IPS DF 4.7 (cell line): ENCODE data around the gene CAVIN2.
A peak's percentile ranks its signal among the peaks of the same experiment; 100 is the strongest.

ENCODE experiments used
- DNase-seq: peaks from one replicate; pipeline ENCODE4 v3.0.0-alpha.2; 2013; ENCODE audit warnings: low spot score; ENCODE audit errors: extremely low read depth

Gene CAVIN2

DNA sequence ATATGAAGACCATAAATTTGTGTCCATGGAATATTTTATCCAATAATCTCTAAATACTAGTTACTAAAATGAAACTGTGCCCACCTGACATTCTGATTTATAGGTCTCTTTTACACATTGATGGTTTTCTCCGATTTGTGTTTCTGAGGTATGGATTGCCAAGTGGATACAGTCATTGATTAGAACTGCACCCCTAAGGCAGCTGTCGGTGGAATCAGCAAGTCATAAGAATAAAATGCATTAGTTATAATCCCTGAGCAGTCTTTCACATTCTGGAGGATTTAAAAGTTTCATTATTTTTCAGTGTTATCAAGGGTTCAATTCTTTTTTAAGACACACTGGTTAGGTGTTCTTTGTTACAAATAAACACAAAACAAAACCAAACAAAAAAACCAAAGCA lies 6.0 kb downstream of the CAVIN2 start:
- no peak for DNase-seq

DNA sequence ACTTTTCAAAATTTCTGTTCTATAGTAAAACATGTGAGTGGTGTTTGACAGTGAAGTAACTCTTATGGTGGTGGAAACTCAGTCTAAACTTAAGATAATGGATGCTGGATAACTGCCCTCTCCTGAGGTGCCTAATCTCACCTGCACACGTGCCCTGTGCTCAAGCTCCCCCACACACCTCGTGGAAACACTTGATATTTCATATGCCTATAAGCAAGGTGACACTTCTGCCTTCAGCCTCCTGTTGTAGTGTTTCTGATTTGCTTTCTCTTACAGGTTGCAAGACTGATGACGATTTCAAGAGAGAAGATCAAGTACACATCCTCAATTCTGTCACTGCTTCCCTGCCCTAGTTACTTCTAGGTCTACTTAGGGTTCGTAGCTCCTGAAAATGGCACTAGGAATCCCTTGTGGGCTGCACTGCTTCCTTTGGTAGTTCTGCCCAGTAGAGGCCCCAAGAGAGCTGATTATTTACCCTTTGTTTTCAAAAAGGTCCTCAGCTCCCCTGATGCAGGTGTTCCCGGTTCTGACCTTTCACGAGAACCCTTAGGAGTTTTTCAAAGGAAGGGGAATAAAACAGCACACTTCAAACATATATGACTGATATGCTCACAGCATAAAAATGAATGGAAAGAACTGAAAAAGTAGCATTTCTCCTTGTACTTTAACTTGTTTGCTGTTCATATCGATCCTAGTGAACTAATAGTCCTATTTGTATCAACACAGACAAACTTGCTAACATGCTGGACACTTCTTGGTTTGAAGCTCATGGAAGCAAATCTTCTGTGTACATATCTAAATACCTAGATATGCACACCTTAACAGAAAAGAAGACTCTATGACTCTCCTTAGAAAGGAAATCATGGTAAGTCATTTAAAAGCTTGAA lies 6.7 kb downstream of the CAVIN2 start:
- DNase-seq, result no peak

DNA sequence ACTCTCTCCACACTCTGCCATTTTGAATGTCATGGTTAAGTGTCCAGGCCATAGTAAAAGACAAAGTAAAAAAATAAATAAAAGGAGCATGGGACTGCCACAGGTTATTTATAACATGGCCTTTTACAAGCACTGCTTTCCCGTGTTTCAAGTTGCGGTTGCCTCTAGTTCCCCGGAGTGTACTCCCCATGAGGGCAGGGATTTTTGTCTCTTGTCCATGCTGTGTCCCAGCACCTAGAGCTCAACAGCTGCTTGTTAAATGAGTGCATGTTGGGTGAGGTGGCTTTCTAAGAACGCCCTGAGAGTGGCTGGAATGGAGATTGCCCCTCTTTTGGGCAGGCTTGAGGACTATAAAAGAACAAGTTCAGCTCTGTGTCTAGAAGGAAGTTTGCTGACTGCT lies 8.4 kb downstream of the CAVIN2 start:
- no peak for DNase-seq

- DNase-seq, result no peak
Observed at GRCh38 chr2:191836853-191837769, 9.8 kb downstream of the CAVIN2 start.

DNA sequence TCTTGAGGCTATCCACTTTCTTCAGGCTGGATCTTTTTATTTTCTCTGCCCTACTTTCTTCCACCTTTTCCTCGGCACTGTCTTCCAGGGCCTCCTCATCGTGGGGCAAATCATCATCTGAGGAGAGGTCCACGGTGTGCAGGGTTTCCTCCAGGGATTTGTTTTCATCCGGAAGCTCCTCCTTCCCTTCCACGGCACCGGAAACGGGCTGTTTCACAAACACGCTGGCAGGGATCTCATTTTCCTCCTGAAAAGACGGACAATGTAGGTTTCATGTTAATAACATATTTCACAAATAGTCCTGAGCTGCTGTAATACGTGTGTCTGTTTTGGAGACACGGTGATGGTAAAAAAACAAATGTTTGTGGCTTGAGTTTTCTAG lies 10.4 kb downstream of the CAVIN2 start:
- DNase-seq, result no peak

- DNase-seq, result no peak
Observed at GRCh38 chr2:191835539-191836350, 11.1 kb downstream of the CAVIN2 start.

DNA sequence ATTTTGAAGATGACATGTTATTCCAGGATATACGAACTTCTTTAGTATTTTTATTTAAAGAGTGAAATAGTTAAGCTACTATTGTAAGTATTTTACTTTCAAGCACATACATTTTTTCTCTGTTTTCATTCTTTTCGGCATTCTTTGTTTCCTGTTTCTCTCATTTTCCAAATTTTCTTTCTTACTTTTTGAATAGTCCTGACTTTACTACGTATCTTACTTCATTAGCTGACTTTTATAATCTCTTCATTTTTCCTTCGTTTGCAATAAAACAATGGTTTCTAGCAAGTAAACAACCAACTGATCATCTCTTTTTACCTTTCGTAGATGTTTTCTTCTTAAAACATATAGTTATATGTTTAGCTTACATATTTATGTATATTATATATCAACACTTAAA lies 11.8 kb downstream of the CAVIN2 start:
- DNase-seq, result no peak

DNA sequence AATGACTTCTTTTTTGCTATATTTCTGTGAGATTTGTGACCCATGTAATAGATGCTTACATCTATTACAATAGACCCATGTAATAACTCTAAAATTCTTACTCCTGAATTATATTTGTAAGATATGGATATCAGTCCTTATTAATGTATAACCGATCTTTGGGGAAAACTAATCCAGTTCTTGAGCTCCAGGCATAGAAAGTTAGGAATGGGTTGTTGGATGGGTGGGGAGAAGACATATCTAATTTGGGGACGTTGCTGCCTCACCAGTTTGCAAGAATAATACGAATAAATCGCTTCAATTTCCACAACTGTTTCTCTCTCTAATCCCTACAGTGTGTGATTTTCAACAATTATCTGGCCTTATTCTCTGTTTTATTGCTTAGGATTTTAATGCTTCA lies 13.5 kb downstream of the CAVIN2 start:
- no peak for DNase-seq

DNA sequence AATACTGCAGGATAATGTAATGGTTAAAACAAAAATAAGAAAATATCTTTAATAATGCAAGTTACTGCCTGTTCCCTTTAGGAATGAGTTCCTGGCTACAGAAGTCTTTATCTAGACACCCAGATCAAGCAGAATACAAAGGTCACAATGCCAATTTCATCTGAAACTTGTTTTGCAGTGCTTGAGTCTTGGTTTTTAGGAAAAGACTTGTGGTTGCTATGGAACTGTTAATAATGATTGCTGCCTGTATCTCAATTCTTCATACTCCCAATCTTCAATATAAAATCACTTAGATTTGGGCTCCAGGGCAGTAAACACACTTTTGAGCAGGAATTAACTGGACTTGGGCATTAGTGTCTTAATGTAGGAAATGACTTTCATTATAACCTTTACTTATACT lies 14.2 kb downstream of the CAVIN2 start:
- no peak for DNase-seq

DNA sequence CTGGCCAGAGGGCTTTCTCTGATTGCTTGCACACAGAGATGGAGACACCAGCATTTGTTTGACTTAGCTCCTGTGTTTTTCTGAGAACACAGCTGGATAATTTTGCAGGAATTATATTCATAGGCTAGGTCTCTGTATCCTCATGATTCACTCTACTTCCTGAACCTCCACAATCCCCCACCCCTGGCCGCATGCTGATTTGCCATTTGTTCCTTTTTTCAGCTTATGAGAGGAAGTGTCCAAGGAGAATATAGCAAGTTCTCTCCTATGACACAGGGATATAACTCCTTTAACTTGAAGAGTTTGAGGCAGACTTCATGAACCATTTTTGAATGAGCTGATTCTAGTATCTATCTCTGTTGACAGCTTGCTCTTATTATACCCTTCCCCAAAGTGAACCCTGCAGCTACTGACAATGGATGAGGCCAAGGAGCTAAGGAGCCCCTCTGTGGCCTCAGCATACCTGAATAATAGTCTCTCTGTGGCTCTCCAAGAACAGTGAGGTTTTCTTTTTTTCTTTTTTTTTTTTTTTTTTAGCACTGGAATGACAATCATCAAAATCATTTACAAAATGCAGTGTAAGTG lies 15.4 kb downstream of the CAVIN2 start:
- DNase-seq, result no peak

DNA sequence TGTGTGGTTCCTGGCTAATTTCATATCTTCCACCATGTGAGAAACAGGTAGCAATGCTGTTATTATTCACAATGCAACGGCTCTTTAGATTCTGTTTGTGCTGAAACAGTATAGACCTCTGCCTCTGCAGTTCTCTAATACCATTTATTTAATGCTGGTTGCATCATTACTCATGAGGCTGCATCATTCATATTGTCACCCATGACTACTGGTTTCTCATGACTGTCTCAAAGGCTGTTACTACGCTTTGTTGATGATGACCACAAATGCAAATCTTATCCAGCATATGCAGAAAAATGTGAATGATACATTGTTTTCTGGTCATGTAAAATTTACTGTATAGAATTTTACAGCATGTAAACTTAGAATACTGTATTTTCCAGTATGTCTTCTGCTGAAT lies 22.5 kb downstream of the CAVIN2 start:
- no peak for DNase-seq

GRCh38 chr2:191821078-191821477 lies 25.8 kb downstream of the CAVIN2 start:
- DNase-seq, result no peak

GRCh38 chr2:191818725-191819350 lies 28.1 kb downstream of the CAVIN2 start:
- no peak for DNase-seq

- DNase-seq, result no peak
Observed at GRCh38 chr2:191818133-191818532, 28.8 kb downstream of the CAVIN2 start.

DNA sequence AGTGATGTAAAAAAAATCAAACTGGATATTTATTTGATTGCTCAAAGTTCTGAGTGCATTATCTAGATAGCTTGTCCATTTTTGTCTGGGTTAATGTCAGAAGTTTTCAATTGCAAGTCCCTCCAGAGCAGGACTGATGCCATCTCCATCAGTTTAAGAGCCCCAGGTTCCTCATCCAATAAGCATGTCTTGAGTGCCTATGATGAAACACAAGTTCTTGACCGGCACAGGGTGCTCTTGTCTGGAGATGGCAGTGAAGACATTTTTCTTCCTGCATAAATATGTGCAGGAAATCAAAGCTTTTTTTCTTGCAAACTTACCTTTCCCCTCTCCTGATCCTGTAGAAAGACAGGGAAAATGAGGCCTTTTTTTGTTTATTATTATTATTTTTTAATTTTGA lies 31.9 kb downstream of the CAVIN2 start:
- DNase-seq, result no peak

GRCh38 chr2:191813943-191814342 lies 32.9 kb downstream of the CAVIN2 start:
- DNase-seq, result no peak

GRCh38 chr2:191811807-191812602 lies 34.9 kb downstream of the CAVIN2 start:
- DNase-seq, result peak; percentile 41

DNA sequence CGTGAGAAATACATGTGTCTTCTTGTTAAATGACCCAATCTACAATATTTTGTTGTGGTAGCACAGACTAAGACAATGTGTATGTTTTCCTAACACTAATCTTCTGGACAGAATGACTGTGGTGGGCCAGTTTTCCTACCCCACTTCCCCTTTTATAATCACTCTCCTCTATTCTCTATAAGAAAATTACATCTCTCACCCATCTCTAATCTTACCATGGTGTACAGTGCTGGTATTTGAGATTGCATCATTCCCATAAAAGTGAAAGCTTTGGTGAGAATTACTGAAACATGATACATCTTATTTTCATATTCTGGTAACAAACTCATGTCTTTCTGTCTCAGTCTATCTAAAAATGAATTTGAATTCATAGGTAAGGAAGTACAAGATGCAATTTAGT lies 40.5 kb downstream of the CAVIN2 start:
- no peak for DNase-seq

GRCh38 chr2:191804766-191805165 lies 42.1 kb downstream of the CAVIN2 start:
- DNase-seq, result no peak

DNA sequence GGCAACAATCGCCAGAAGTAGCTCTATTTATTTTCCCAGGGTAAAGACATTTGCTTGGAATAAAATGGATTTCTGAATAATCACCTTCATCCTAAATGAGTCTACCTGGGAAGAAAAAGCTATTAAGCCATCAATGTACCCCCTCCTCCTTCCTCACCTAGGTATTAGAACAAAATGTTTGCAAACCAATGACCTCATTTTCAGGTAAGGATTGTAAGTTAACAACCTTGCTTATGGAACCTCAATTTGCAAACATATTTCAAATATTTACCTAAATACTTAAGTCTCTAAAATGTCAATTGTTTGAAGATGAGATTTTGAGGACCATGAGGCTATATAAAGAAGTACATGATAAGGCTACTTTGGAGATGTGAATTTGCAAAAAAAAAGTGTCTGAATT lies 43.9 kb downstream of the CAVIN2 start:
- DNase-seq, result no peak
